WTC11 (cell line): ENCODE measurements around the gene FBXW4. TPM values are rescaled to one million over a fixed set of nuclear protein-coding genes. Genes with fewer than 3 reads are reported as not detected.

ENCODE experiments used
- FOXK1 ChIP-seq: sonication (generic); formaldehyde crosslinking; IDR thresholded peaks from 2 replicates; pipeline ENCODE4 v1.8.0; 2022; ENCODE audit warnings: mild to moderate bottlenecking, moderate library complexity, missing genetic modification reagents
- GRHL2 ChIP-seq: fragments of 250-450 bp; sonication (Bioruptor Pico); IDR thresholded peaks from 2 replicates; pipeline ENCODE4 v1.8.0; 2022; ENCODE audit warnings: mild to moderate bottlenecking, moderate library complexity; ENCODE audit not compliant: insufficient replicate concordance, severe bottlenecking
- NFATC4 ChIP-seq: fragments of 250-450 bp; sonication (Bioruptor Pico); IDR thresholded peaks from 2 replicates; pipeline ENCODE4 v1.9.0; 2021; ENCODE audit warnings: mild to moderate bottlenecking
- ZNF232 ChIP-seq: sonication (generic); formaldehyde crosslinking; IDR thresholded peaks from 2 replicates; pipeline ENCODE4 v1.8.0; 2022; ENCODE audit warnings: mild to moderate bottlenecking, missing genetic modification reagents
- total RNA-seq: library from RNA; stranded (reverse); gene quantifications from 3 replicates; pipeline ENCODE4 v1.2.3, GENCODE V29; 2021
- TF ChIP-seq, protein P1 (sequence below): sonication (generic); formaldehyde crosslinking; IDR thresholded peaks from 2 replicates; pipeline ENCODE4 v1.8.0; 2022; ENCODE audit warnings: mild to moderate bottlenecking, missing genetic modification reagents
- TF ChIP-seq, protein P2 (sequence below): sonication (generic); formaldehyde crosslinking; IDR thresholded peaks from 2 replicates; pipeline ENCODE4 v1.8.0; 2022; ENCODE audit warnings: missing genetic modification reagents
- TF ChIP-seq, protein P3 (sequence below): fragments of 200-600 bp; IDR thresholded peaks from 2 replicates; pipeline ENCODE4 v1.8.0; 2022; ENCODE audit warnings: antibody characterized with exemption
- TF ChIP-seq, protein P4 (sequence below): sonication (generic); formaldehyde crosslinking; IDR thresholded peaks from 2 replicates; pipeline ENCODE4 v1.8.0; 2023; ENCODE audit warnings: missing genetic modification reagents, mild to moderate bottlenecking, borderline replicate concordance
- TF ChIP-seq, protein P5 (sequence below): sonication (generic); formaldehyde crosslinking; IDR thresholded peaks from 2 replicates; pipeline ENCODE4 v1.8.1; 2023; ENCODE audit warnings: mild to moderate bottlenecking, missing genetic modification reagents, moderate library complexity
- TF ChIP-seq, protein P6 (sequence below): sonication (generic); formaldehyde crosslinking; IDR thresholded peaks from 2 replicates; pipeline ENCODE4 v1.8.0; 2023; ENCODE audit warnings: missing genetic modification reagents
- TF ChIP-seq, protein P7 (sequence below): fragments of 250-450 bp; sonication (Bioruptor Pico); IDR thresholded peaks from 2 replicates; pipeline ENCODE4 v1.9.0; 2021; ENCODE audit warnings: mild to moderate bottlenecking, borderline replicate concordance
- TF ChIP-seq, protein P8 (sequence below): fragments of 250-450 bp; sonication (Bioruptor Pico); conservative IDR thresholded peaks from 2 replicates; pipeline ENCODE4 v1.9.0; 2021; ENCODE audit warnings: mild to moderate bottlenecking

Gene FBXW4
- total RNA-seq, 1 experiment from 2014 or later: 45.3 TPM

DNA sequence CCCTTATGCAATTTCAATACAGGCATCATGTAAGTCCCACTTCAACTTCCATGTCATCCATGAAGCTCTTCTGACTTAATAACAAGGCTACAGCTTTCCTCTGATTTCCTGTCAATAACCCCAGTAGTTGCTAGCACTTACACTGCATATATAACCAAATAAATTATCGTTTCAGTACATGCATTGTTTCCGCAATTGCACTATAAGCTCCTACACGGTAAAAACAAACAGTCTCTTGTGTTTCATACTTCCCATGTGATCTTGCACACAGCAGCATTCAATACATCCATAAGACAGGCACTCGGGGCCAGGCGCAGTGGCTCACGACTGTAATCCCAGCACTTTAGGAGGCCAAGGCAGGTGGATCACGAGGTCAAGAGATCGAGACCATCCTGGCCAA, 41.4 kb downstream of the FBXW4 start (continued):
- TF ChIP-seq, protein P1, sequence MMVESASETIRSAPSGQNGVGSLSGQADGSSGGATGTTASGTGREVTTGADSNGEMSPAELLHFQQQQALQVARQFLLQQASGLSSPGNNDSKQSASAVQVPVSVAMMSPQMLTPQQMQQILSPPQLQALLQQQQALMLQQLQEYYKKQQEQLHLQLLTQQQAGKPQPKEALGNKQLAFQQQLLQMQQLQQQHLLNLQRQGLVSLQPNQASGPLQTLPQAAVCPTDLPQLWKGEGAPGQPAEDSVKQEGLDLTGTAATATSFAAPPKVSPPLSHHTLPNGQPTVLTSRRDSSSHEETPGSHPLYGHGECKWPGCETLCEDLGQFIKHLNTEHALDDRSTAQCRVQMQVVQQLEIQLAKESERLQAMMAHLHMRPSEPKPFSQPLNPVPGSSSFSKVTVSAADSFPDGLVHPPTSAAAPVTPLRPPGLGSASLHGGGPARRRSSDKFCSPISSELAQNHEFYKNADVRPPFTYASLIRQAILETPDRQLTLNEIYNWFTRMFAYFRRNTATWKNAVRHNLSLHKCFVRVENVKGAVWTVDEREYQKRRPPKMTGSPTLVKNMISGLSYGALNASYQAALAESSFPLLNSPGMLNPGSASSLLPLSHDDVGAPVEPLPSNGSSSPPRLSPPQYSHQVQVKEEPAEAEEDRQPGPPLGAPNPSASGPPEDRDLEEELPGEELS (CRISPR knock-in tag): no peak
- TF ChIP-seq, protein P2, sequence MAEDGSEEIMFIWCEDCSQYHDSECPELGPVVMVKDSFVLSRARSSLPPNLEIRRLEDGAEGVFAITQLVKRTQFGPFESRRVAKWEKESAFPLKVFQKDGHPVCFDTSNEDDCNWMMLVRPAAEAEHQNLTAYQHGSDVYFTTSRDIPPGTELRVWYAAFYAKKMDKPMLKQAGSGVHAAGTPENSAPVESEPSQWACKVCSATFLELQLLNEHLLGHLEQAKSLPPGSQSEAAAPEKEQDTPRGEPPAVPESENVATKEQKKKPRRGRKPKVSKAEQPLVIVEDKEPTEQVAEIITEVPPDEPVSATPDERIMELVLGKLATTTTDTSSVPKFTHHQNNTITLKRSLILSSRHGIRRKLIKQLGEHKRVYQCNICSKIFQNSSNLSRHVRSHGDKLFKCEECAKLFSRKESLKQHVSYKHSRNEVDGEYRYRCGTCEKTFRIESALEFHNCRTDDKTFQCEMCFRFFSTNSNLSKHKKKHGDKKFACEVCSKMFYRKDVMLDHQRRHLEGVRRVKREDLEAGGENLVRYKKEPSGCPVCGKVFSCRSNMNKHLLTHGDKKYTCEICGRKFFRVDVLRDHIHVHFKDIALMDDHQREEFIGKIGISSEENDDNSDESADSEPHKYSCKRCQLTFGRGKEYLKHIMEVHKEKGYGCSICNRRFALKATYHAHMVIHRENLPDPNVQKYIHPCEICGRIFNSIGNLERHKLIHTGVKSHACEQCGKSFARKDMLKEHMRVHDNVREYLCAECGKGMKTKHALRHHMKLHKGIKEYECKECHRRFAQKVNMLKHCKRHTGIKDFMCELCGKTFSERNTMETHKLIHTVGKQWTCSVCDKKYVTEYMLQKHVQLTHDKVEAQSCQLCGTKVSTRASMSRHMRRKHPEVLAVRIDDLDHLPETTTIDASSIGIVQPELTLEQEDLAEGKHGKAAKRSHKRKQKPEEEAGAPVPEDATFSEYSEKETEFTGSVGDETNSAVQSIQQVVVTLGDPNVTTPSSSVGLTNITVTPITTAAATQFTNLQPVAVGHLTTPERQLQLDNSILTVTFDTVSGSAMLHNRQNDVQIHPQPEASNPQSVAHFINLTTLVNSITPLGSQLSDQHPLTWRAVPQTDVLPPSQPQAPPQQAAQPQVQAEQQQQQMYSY (CRISPR knock-in tag): no peak
- TF ChIP-seq, protein P3, sequence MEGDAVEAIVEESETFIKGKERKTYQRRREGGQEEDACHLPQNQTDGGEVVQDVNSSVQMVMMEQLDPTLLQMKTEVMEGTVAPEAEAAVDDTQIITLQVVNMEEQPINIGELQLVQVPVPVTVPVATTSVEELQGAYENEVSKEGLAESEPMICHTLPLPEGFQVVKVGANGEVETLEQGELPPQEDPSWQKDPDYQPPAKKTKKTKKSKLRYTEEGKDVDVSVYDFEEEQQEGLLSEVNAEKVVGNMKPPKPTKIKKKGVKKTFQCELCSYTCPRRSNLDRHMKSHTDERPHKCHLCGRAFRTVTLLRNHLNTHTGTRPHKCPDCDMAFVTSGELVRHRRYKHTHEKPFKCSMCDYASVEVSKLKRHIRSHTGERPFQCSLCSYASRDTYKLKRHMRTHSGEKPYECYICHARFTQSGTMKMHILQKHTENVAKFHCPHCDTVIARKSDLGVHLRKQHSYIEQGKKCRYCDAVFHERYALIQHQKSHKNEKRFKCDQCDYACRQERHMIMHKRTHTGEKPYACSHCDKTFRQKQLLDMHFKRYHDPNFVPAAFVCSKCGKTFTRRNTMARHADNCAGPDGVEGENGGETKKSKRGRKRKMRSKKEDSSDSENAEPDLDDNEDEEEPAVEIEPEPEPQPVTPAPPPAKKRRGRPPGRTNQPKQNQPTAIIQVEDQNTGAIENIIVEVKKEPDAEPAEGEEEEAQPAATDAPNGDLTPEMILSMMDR: no peak
- TF ChIP-seq FOXK1 (CRISPR knock-in tag) (no peak), NFATC4 (CRISPR knock-in tag) (no peak), ZNF232 (CRISPR knock-in tag) (no peak), GRHL2 (CRISPR knock-in tag) (no peak)
- TF ChIP-seq, protein P4, sequence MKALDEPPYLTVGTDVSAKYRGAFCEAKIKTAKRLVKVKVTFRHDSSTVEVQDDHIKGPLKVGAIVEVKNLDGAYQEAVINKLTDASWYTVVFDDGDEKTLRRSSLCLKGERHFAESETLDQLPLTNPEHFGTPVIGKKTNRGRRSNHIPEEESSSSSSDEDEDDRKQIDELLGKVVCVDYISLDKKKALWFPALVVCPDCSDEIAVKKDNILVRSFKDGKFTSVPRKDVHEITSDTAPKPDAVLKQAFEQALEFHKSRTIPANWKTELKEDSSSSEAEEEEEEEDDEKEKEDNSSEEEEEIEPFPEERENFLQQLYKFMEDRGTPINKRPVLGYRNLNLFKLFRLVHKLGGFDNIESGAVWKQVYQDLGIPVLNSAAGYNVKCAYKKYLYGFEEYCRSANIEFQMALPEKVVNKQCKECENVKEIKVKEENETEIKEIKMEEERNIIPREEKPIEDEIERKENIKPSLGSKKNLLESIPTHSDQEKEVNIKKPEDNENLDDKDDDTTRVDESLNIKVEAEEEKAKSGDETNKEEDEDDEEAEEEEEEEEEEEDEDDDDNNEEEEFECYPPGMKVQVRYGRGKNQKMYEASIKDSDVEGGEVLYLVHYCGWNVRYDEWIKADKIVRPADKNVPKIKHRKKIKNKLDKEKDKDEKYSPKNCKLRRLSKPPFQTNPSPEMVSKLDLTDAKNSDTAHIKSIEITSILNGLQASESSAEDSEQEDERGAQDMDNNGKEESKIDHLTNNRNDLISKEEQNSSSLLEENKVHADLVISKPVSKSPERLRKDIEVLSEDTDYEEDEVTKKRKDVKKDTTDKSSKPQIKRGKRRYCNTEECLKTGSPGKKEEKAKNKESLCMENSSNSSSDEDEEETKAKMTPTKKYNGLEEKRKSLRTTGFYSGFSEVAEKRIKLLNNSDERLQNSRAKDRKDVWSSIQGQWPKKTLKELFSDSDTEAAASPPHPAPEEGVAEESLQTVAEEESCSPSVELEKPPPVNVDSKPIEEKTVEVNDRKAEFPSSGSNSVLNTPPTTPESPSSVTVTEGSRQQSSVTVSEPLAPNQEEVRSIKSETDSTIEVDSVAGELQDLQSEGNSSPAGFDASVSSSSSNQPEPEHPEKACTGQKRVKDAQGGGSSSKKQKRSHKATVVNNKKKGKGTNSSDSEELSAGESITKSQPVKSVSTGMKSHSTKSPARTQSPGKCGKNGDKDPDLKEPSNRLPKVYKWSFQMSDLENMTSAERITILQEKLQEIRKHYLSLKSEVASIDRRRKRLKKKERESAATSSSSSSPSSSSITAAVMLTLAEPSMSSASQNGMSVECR (CRISPR knock-in tag): no peak
- TF ChIP-seq, protein P5, sequence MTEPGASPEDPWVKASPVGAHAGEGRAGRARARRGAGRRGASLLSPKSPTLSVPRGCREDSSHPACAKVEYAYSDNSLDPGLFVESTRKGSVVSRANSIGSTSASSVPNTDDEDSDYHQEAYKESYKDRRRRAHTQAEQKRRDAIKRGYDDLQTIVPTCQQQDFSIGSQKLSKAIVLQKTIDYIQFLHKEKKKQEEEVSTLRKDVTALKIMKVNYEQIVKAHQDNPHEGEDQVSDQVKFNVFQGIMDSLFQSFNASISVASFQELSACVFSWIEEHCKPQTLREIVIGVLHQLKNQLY (CRISPR knock-in tag): no peak
- TF ChIP-seq, protein P6, sequence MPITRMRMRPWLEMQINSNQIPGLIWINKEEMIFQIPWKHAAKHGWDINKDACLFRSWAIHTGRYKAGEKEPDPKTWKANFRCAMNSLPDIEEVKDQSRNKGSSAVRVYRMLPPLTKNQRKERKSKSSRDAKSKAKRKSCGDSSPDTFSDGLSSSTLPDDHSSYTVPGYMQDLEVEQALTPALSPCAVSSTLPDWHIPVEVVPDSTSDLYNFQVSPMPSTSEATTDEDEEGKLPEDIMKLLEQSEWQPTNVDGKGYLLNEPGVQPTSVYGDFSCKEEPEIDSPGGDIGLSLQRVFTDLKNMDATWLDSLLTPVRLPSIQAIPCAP (CRISPR knock-in tag): no peak
- TF ChIP-seq, protein P7, sequence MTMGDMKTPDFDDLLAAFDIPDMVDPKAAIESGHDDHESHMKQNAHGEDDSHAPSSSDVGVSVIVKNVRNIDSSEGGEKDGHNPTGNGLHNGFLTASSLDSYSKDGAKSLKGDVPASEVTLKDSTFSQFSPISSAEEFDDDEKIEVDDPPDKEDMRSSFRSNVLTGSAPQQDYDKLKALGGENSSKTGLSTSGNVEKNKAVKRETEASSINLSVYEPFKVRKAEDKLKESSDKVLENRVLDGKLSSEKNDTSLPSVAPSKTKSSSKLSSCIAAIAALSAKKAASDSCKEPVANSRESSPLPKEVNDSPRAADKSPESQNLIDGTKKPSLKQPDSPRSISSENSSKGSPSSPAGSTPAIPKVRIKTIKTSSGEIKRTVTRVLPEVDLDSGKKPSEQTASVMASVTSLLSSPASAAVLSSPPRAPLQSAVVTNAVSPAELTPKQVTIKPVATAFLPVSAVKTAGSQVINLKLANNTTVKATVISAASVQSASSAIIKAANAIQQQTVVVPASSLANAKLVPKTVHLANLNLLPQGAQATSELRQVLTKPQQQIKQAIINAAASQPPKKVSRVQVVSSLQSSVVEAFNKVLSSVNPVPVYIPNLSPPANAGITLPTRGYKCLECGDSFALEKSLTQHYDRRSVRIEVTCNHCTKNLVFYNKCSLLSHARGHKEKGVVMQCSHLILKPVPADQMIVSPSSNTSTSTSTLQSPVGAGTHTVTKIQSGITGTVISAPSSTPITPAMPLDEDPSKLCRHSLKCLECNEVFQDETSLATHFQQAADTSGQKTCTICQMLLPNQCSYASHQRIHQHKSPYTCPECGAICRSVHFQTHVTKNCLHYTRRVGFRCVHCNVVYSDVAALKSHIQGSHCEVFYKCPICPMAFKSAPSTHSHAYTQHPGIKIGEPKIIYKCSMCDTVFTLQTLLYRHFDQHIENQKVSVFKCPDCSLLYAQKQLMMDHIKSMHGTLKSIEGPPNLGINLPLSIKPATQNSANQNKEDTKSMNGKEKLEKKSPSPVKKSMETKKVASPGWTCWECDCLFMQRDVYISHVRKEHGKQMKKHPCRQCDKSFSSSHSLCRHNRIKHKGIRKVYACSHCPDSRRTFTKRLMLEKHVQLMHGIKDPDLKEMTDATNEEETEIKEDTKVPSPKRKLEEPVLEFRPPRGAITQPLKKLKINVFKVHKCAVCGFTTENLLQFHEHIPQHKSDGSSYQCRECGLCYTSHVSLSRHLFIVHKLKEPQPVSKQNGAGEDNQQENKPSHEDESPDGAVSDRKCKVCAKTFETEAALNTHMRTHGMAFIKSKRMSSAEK: no peak
- TF ChIP-seq, protein P8, sequence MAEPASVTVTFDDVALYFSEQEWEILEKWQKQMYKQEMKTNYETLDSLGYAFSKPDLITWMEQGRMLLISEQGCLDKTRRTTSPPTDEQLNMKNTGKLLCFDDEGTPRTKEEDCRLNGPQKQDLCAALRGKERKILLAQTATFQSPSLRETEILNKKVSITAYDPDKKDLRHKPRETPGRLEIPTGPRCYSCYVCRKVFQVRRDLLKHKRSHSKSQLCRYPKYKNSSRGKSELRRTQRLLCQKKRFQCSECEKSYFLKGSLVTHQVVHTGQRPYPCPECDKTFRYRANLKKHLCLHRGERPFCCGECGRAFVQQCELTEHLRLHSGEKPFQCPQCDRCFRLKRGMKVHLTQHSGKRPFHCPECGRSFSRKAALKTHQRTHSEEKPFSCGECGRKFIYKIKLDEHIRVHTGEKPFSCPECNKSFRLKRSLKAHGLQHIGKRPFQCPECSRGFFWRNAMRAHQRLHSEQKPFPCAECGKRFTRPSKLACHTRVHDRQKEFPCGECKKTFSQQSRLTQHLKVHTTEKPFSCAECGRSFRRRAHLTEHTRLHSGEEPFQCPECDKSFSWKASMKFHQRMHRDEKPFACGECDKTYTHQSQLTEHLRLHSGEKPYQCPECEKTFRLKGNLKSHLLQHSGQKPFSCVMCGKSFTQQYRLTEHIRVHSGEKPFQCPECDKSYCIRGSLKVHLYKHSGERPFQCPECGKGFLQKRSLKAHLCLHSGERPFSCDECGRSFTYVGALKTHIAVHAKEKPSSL: no peak
